Activated CD8-positive, alpha-beta T cell treated with anti-CD3 and anti-CD28 coated beads for 36 hours (primary cell): Measurements from ENCODE around the gene DDC. TPM values are rescaled to one million over a fixed set of nuclear protein-coding genes. Genes with fewer than 3 reads are reported as not detected.
"Not testable (repeated sequence)": the region's sequence is repeated elsewhere in the genome, so short reads cannot be mapped to it uniquely, and the experiment has no call there.

Experiments used
- ATAC-seq: fragments of 200-7000 bp; cut with Tn5 transposase; one replicate; pipeline ENCODE4 v1.10.0; 2021; ENCODE audit warnings: mild to moderate bottlenecking, moderate library complexity
- CTCF ChIA-PET: fragments of 350-600 bp; sonication (Branson Sonifier 250); formaldehyde crosslinking; loops from one replicate; lab custom pipeline; 2021; ENCODE audit warnings: antibody characterized with exemption; lab: Charles Lee
- POLR2A ChIA-PET: fragments of 350-600 bp; sonication (Branson Sonifier 250); formaldehyde crosslinking; loops from one replicate; lab custom pipeline; 2021; ENCODE audit warnings: antibody characterized with exemption; lab: Charles Lee
- DNase-seq: peaks from one replicate; pipeline ENCODE4 v3.0.0-alpha.2; 2020
- H3K27ac Mint-ChIP-seq: one replicate; pipeline ENCODE4 v1.8.0; 2021; ENCODE audit warnings: mild to moderate bottlenecking, mixed read lengths
- H3K27me3 Mint-ChIP-seq: one replicate; pipeline ENCODE4 v1.8.0; 2021; ENCODE audit warnings: mixed read lengths
- H3K36me3 Mint-ChIP-seq: one replicate; pipeline ENCODE4 v1.8.0; 2021; ENCODE audit warnings: low read depth, mixed read lengths
- H3K4me1 Mint-ChIP-seq: one replicate; pipeline ENCODE4 v1.8.0; 2021; ENCODE audit warnings: low read depth, mixed read lengths
- H3K4me3 Mint-ChIP-seq: one replicate; pipeline ENCODE4 v1.8.0; 2021; ENCODE audit warnings: mild to moderate bottlenecking, moderate library complexity, mixed read lengths
- H3K9me3 Mint-ChIP-seq: one replicate; pipeline ENCODE4 v1.8.0; 2021; ENCODE audit warnings: mixed read lengths
- intact Hi-C: fragments of 100-400 bp; cut with micrococcal nuclease; formaldehyde crosslinking; loops from one replicate; pipeline ENCODE4 v1.10.0; 2022
- total RNA-seq, 2 experiments: library from RNA; stranded (reverse); gene quantifications; one replicate each; pipeline ENCODE4 v1.2.3, GENCODE V29; 2021
- TF ChIP-seq, protein P1 (sequence below): fragments of 200-600 bp; IDR thresholded peaks from one replicate; pipeline ENCODE4 v1.8.0; 2022; ENCODE audit warnings: antibody characterized with exemption, mild to moderate bottlenecking

The DDC gene
- total RNA-seq, 2 experiments from 2014 or later, result 0.36 to 1.2 TPM

DNA sequence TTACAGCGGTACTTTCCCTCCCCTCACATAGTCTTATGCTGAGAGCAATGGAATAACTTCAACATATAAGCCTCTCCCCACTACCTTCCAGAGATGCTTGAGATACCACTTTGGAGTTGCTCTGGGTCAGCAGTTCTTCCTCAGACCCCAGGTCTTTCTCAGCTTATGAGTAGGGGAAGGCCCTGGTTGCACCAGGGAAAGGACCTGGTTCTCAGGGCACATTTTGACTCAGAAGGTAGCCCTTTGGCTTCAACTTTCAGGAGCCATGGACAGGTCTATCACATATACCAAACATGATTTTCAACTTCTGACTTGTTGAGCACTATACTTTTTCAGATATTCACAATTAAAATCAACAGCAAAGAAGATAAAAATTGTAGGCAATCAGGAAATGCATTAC lies 103.5 kb downstream of the DDC start:
- ChIA-PET CTCF (interaction anchor here (1.5 kb wide), 1 partner anchor 369 kb away, joined by 5 read pairs; the partner anchor contains the start of gene ZPBP), POLR2A (no interaction called here)
- H3K36me3 Mint-ChIP-seq, result no peaks in the 10 kb centered on the region
- no peak overlapping the region for H3K27ac Mint-ChIP-seq
- intact Hi-C loops, result loop anchor here (10.0 kb wide), 1 partner anchor 683 kb away; no protein-coding TSS in a partner anchor
- H3K4me3 Mint-ChIP-seq, result no peak overlapping the region
- H3K27me3 Mint-ChIP-seq, result no peaks in the 10 kb centered on the region
- DNase-seq, result no peak
- ATAC-seq, result no peak
- H3K4me1 Mint-ChIP-seq, result no peaks in the 10 kb centered on the region
- TF ChIP-seq, protein P1, sequence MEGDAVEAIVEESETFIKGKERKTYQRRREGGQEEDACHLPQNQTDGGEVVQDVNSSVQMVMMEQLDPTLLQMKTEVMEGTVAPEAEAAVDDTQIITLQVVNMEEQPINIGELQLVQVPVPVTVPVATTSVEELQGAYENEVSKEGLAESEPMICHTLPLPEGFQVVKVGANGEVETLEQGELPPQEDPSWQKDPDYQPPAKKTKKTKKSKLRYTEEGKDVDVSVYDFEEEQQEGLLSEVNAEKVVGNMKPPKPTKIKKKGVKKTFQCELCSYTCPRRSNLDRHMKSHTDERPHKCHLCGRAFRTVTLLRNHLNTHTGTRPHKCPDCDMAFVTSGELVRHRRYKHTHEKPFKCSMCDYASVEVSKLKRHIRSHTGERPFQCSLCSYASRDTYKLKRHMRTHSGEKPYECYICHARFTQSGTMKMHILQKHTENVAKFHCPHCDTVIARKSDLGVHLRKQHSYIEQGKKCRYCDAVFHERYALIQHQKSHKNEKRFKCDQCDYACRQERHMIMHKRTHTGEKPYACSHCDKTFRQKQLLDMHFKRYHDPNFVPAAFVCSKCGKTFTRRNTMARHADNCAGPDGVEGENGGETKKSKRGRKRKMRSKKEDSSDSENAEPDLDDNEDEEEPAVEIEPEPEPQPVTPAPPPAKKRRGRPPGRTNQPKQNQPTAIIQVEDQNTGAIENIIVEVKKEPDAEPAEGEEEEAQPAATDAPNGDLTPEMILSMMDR, result no peak
- H3K9me3 Mint-ChIP-seq, result no peaks in the 10 kb centered on the region

DNA sequence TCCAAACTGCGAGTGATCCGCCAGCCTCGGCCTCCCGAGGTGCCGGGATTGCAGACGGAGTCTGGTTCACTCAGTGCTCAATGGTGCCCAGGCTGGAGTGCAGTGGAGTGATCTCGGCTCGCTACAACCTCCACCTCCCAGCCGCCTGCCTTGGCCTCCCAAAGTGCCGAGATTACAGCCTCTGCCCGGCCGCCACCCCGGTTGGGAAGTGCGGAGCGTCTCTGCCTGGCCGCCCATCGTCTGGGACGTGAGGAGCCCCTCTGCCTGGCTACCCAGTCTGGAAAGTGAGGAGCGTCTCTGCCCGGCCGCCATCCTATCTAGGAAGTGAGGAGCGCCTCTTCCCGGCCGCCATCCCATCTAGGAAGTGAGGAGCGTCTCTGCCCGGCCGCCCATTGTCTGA lies 106.0 kb downstream of the DDC start:
- POLR2A ChIA-PET, ATAC-seq: not testable (repeated sequence)

DNA sequence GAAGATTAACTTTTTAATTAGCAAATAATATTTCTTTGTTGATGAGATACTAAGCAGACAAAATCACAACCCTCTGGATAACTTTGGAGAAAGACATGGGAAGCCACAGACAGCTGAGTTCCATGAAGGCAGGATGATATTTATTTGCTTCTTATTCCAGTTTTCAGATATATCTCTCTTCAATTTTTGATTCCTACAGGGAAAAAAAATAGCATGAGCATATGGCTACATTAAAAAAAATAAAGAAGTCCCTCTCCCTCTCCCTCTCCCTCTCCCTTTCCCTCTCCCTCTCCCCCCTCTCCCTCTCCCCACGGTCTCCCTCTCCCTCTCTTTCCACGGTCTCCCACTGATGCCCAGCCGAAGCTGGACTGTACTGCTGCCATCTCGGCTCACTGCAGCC lies 106.6 kb downstream of the DDC start:
- H3K4me1 Mint-ChIP-seq, H3K9me3 Mint-ChIP-seq, CTCF ChIA-PET, H3K36me3 Mint-ChIP-seq, intact Hi-C loops, H3K27ac Mint-ChIP-seq, H3K27me3 Mint-ChIP-seq, H3K4me3 Mint-ChIP-seq, DNase-seq, ATAC-seq, POLR2A ChIA-PET: not testable (repeated sequence)

More for the DNA sequence above, 106.0 kb downstream of the DDC start:
- CTCF ChIA-PET, H3K4me1 Mint-ChIP-seq, DNase-seq, H3K27ac Mint-ChIP-seq, H3K27me3 Mint-ChIP-seq, H3K36me3 Mint-ChIP-seq, H3K4me3 Mint-ChIP-seq, intact Hi-C loops, H3K9me3 Mint-ChIP-seq: not testable (repeated sequence)

DNA sequence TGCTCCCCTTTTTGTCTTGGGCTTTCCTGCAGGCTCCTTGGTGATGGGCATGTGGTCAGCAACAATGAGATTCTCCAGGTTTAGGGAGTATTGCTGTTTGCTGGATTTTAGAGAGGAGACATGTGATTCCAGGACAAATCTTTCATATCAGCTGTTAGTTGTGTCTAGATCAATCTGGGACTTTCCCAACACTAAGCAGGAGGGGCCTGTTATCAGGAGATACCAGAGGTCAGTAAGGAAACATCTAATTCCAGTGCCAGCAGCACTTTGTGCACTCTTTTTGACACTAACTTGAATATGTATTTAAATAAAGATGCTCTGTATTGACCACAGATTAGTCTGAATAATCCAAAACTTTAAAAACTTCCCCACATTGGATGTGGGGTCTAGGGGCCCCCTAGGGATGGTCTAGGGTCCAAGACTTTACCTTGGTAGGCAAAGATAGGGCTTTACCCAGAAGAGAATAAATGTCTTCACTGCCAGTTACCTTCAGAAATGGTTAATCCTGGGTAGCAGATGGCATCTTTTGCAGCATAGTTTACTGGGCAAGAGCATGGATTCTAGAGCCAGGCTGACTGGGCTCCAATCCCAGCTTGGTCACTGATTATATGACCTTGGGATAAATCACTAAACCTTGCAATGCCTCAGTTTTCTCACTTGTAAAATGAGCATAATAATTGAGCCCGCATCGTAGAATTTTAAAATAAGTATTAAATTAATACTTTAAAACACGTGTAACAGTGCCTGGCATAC lies 108.7 kb downstream of the DDC start:
- Mint-ChIP-seq H3K27me3 (no peaks in the 10 kb centered on the region), H3K4me3 (no peak overlapping the region), H3K9me3 (no peaks in the 10 kb centered on the region), H3K36me3 (no peaks in the 10 kb centered on the region), H3K4me1 (no peaks in the 10 kb centered on the region), H3K27ac (no peak overlapping the region)
- DNase-seq, result no peak
- ATAC-seq, result no peak
- CTCF ChIA-PET, result interaction anchor here (0.8 to 4.2 kb wide), 2 partner anchors 11 kb away, joined by 5 to 30 read pairs; no protein-coding TSS in a partner anchor
- TF ChIP-seq, protein P1, result no peak
- POLR2A ChIA-PET, result interaction anchor here (1.1 to 1.8 kb wide), 2 partner anchors 10 to 11 kb away, joined by 3 to 6 read pairs; no protein-coding TSS in a partner anchor
- intact Hi-C loops, result no loop called here

DNA sequence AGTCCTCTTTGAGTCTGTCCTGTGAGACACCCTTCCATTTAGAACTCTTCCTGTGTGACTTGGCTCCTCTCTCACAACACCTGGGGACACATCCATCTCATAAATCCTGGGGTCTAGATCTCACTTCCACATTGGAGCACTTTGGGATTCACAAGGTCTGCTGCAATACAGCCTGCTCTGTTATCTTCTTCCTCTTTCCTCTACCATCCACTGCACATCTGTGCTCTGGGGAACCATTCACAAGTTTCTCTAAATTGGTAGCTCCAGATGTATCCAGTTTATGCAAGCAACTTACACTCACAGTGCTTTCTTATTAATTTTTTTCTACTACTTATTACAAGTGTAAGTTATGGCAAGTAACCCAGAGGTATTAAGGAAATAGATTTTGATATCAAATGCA lies 109.5 kb downstream of the DDC start:
- ATAC-seq, result no peak

More for the DNA sequence above, 109.5 kb downstream of the DDC start:
- no peak for DNase-seq
- Mint-ChIP-seq H3K4me1 (peaks cover 5% of the 10 kb centered on the region), H3K27me3 (no peaks in the 10 kb centered on the region), H3K27ac (no peak overlapping the region), H3K4me3 (no peak overlapping the region), H3K36me3 (no peaks in the 10 kb centered on the region), H3K9me3 (no peaks in the 10 kb centered on the region)
- ChIA-PET CTCF (interaction anchor here (4.2 kb wide), 1 partner anchor 12 kb away, joined by 30 read pairs; no protein-coding TSS in a partner anchor), POLR2A (interaction anchor here (1.1 to 1.8 kb wide), 2 partner anchors 10 to 12 kb away, joined by 3 to 6 read pairs; no protein-coding TSS in a partner anchor)
- TF ChIP-seq, protein P1, result no peak
- intact Hi-C loops, result no loop called here
